HK-2 (cell line): ENCODE results near the gene WBP1.
"Not testable (repeated sequence)": the region's sequence is repeated elsewhere in the genome, so short reads cannot be mapped to it uniquely, and the experiment has no call there.

Source experiments
- DNase-seq: peaks from one replicate; pipeline ENCODE4 v3.0.0-alpha.2; 2018; ENCODE audit not compliant: unreplicated experiment

WBP1 gene

GRCh38 chr2:74427551-74427950, 30.7 kb upstream of the WBP1 start:
- no peak for DNase-seq

- no peak for DNase-seq
These were observed 29.6 kb upstream of the WBP1 start for GRCh38 chr2:74428675-74429074.

- no peak for DNase-seq
These were observed 28.5 kb upstream of the WBP1 start for GRCh38 chr2:74429487-74430451.

- no peak for DNase-seq
These were observed 27.7 kb upstream of the WBP1 start for GRCh38 chr2:74430502-74430901.

- DNase-seq = no peak
These were observed 22.0 kb upstream of the WBP1 start for GRCh38 chr2:74436111-74436805.

GRCh38 chr2:74436848-74437695, 21.2 kb upstream of the WBP1 start:
- DNase-seq = no peak

GRCh38 chr2:74438248-74438647, 20.0 kb upstream of the WBP1 start:
- no peak for DNase-seq

- DNase-seq = no peak
These were observed 18.9 kb upstream of the WBP1 start for GRCh38 chr2:74439373-74439772.

- no peak for DNase-seq
These were observed 18.3 kb upstream of the WBP1 start for GRCh38 chr2:74439803-74440377.

- DNase-seq = peak; percentile 88
These were observed 17.7 kb upstream of the WBP1 start for GRCh38 chr2:74440378-74441169.

- DNase-seq = no peak
These were observed 17.0 kb upstream of the WBP1 start for GRCh38 chr2:74441170-74441689.

- peak; percentile 82 for DNase-seq
These were observed 16.4 kb upstream of the WBP1 start, which contains the start of gene RTKN for GRCh38 chr2:74441690-74442482. TSS of gene RTKN (minus strand) at chr2:74441937. CDS start at chr2:74441816, 121 bp downstream.

- DNase-seq = not testable (repeated sequence)
These were observed 15.5 kb upstream of the WBP1 start for GRCh38 chr2:74442483-74443297.

GRCh38 chr2:74444498-74445318, 13.5 kb upstream of the WBP1 start:
- no peak for DNase-seq

GRCh38 chr2:74447230-74447999, 10.8 kb upstream of the WBP1 start:
- DNase-seq = no peak

- no peak for DNase-seq
These were observed 9.5 kb upstream of the WBP1 start for GRCh38 chr2:74448771-74449170.

- DNase-seq = no peak
These were observed 7.6 kb upstream of the WBP1 start for GRCh38 chr2:74450570-74451190.
